Colonic mucosa (tissue), 4 donors: Measurements from ENCODE around the gene B4GALNT3. TPM values are rescaled to one million over a fixed set of nuclear protein-coding genes. Genes with fewer than 3 reads are reported as not detected.

ENCODE experiments used
- DNase-seq: peaks from one replicate; pipeline ENCODE4 v3.0.0-alpha.2; 2020
- H3K27ac ChIP-seq: fragments of 200-600 bp; one replicate; pipeline ENCODE4 v1.8.0; 2021
- H3K27me3 ChIP-seq: fragments of 200-600 bp; one replicate; pipeline ENCODE4 v1.8.0; 2021
- H3K36me3 ChIP-seq: fragments of 200-600 bp; one replicate; pipeline ENCODE4 v1.8.0; 2021
- H3K4me1 ChIP-seq: fragments of 200-600 bp; one replicate; pipeline ENCODE4 v1.8.0; 2021; ENCODE audit warnings: mild to moderate bottlenecking
- H3K4me3 ChIP-seq: fragments of 200-600 bp; one replicate; pipeline ENCODE4 v1.8.0; 2021
- H3K9ac ChIP-seq, 2 donors: one replicate each; pipeline ENCODE4 v1.7.0; 2013; ENCODE audit warnings: control low read depth in 2 of 2, low read depth in 2 of 2, low read length in 2 of 2
- H3K9me3 ChIP-seq: fragments of 200-600 bp; one replicate; pipeline ENCODE4 v1.8.0; 2021
- intact Hi-C: fragments of 100-400 bp; cut with DNase I; formaldehyde crosslinking; loops from one replicate; pipeline ENCODE4 v1.14.1; 2022
- total RNA-seq, 2 donors: library from RNA; stranded (reverse); fragmentation: NEBNext Ultra II Directional in 1 of 2; extraction: Animal tissue kit (Norgen Biotek cat#: 25700) in 1 of 2; gene quantifications; one replicate each; pipeline ENCODE4 v1.2.1, GENCODE V29; 2021
- TF ChIP-seq, protein P1 (sequence below): fragments of 200-600 bp; IDR thresholded peaks from one replicate; pipeline ENCODE4 v1.8.0; 2022; ENCODE audit warnings: antibody characterized with exemption, mild to moderate bottlenecking
- donor health status: healthy.
- donor health status: DM: no; HTN: no; CAD: no.
- donor health status: DM: no; HTN: no; CAD: no.

The B4GALNT3 gene
- total RNA-seq, 2 donors from 2014 or later = 73.7 to 84.0 TPM

DNA sequence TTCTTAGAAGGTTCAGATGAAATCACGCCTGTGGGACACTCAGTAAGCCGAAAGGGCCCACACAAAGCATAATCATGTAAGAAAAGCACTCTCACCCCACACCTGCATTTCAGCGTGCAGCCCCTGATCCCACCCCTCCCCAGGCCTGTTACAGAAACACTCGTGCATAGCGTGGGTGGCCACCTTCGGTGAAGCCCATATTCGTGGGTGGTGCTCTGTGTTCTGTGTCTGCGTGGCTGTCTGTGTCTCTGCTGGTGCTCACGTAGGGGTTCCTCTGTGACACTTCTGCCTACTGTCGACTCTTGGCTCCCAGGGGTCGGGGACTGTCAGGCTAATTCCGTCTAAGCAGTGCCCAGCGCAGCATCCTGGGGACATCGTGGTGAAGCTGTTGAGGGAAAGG lies 74.0 kb downstream of the B4GALNT3 start:
- H3K9me3 ChIP-seq = no peaks in the 10 kb centered on the region
- no peaks in the 10 kb centered on the region for H3K36me3 ChIP-seq
- no peaks in the 10 kb centered on the region for H3K27me3 ChIP-seq
- no peak overlapping the region for H3K9ac ChIP-seq
- TF ChIP-seq, protein P1, sequence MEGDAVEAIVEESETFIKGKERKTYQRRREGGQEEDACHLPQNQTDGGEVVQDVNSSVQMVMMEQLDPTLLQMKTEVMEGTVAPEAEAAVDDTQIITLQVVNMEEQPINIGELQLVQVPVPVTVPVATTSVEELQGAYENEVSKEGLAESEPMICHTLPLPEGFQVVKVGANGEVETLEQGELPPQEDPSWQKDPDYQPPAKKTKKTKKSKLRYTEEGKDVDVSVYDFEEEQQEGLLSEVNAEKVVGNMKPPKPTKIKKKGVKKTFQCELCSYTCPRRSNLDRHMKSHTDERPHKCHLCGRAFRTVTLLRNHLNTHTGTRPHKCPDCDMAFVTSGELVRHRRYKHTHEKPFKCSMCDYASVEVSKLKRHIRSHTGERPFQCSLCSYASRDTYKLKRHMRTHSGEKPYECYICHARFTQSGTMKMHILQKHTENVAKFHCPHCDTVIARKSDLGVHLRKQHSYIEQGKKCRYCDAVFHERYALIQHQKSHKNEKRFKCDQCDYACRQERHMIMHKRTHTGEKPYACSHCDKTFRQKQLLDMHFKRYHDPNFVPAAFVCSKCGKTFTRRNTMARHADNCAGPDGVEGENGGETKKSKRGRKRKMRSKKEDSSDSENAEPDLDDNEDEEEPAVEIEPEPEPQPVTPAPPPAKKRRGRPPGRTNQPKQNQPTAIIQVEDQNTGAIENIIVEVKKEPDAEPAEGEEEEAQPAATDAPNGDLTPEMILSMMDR = no peak
- no peak overlapping the region for H3K4me3 ChIP-seq
- H3K4me1 ChIP-seq = no peaks in the 10 kb centered on the region
- intact Hi-C loops = no loop called here
- no peak for DNase-seq
- no peak overlapping the region for H3K27ac ChIP-seq

DNA sequence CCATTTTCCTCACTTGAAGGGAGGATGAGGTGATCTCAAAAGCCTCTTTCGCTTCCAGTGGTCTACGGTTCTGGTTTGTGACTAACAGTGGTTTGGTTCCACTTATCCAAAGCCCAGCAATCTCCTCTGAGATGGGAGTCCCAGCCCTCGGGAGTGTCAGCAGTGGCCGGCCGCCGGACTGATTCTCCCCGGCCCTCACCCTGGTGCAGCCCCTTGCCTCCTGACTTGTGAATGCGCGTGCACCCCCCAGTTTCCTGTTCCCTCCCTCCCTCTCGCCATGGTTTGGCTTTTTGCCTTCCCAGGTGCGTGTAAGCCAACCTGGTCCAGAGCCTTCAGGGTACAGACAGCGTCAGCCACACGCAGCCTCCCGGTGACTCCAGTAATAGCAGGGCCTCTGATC lies 74.5 kb downstream of the B4GALNT3 start:
- H3K9ac ChIP-seq = no peak overlapping the region
- no peaks in the 10 kb centered on the region for H3K27me3 ChIP-seq
- no peak overlapping the region for H3K27ac ChIP-seq
- intact Hi-C loops = no loop called here
- H3K9me3 ChIP-seq = no peaks in the 10 kb centered on the region
- DNase-seq = no peak
- TF ChIP-seq, protein P1 = no peak
- no peak overlapping the region for H3K4me3 ChIP-seq
- H3K4me1 ChIP-seq = no peaks in the 10 kb centered on the region
- no peaks in the 10 kb centered on the region for H3K36me3 ChIP-seq

DNA sequence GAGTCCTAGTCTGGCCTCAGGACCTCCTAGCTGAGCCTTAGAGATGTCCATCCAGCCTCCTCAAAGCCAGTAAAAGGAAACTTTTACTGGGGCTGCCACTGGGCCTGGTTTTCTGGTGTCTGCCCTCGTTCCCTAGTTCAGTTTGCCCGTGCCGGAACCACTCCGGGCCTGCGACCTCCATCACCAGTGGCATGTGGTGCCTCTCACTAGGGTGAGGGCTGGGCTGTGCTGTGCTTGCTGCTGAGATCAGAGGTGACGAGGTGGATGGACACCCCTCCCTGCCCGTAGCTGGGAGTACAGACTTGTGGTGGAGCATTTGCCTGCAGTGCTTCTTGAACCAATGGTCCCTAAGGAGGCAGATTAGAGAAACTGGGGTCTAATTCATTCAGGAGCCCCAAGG lies 75.7 kb downstream of the B4GALNT3 start:
- Histone ChIP-seq H3K27me3 (no peaks in the 10 kb centered on the region), H3K4me3 (no peak overlapping the region), H3K27ac (no peak overlapping the region), H3K9me3 (no peaks in the 10 kb centered on the region), H3K36me3 (no peaks in the 10 kb centered on the region), H3K4me1 (peaks cover 3% of the 10 kb centered on the region), H3K9ac (no peak overlapping the region)
- TF ChIP-seq, protein P1 = no peak
- intact Hi-C loops = no loop called here
- DNase-seq = no peak

DNA sequence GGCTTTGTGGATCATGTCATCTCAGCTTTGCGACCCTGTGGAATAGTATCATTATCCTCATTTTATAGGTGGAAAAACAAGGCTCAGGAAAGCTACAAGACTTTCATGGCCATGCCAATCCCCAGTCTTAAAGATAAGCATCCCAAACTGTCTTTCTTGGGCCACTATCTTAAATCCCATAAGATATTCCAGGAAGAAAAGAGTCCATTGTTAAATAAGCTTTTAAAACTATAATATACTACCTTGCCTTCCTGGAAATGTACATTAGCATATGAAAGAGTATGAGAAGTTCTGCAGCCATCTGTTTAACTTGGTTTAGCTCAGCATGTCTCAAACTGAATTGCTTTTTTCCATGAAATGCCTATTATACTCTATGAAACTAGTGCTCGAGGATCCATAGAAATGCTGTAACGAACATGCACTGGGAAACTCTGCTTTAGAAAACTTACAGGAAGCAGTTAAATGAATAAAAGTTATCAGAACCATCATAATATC lies 77.1 kb downstream of the B4GALNT3 start:
- no peaks in the 10 kb centered on the region for H3K36me3 ChIP-seq
- TF ChIP-seq, protein P1 = no peak
- peak overlapping the region; percentile 74 for H3K27ac ChIP-seq
- DNase-seq = no peak
- no peaks in the 10 kb centered on the region for H3K9me3 ChIP-seq
- H3K9ac ChIP-seq = no peak overlapping the region
- no peaks in the 10 kb centered on the region for H3K27me3 ChIP-seq
- intact Hi-C loops = no loop called here
- H3K4me3 ChIP-seq = no peak overlapping the region
- H3K4me1 ChIP-seq = peaks cover 7% of the 10 kb centered on the region

DNA sequence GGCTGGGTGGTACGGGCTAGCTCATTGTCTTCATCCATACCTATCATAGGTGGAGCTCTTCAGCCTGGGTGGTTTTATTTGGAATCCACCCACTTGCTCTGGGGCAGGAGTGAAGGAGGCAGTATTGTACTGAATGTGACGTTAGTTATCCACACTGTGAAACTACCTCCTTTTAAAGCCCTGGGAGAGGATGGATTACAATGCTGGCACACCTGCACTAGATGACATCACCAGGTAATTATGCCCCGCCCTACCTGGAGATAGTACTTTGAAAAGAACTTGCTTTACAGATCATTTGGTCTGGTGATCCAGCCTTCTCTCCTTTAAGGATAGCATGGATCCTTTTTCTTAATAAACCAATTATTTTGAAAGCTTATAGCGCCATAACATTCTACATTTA lies 78.0 kb downstream of the B4GALNT3 start:
- H3K27ac ChIP-seq = peak overlapping the region; percentile 88
- no peaks in the 10 kb centered on the region for H3K27me3 ChIP-seq
- no peaks in the 10 kb centered on the region for H3K9me3 ChIP-seq
- H3K4me3 ChIP-seq = no peak overlapping the region
- no peaks in the 10 kb centered on the region for H3K36me3 ChIP-seq
- H3K9ac ChIP-seq = peak overlapping the region in 1 of 2 donors; percentile 75
- TF ChIP-seq, protein P1 = no peak
- peak; percentile 91 for DNase-seq
- intact Hi-C loops = no loop called here
- peaks cover 7% of the 10 kb centered on the region for H3K4me1 ChIP-seq
